Thyroid gland (tissue), 4 donors: Measurements from ENCODE around the gene ACADL. TPM values are rescaled to one million over a fixed set of nuclear protein-coding genes. Genes with fewer than 3 reads are reported as not detected.

Experiments used
- DNase-seq, 2 donors: peaks; one replicate each; pipeline ENCODE4 v3.0.0-alpha.2; 2019
- H3K27ac ChIP-seq, 3 donors: fragments of 200-600 bp; sonication (generic); 1 replicate in 2 of 3; 2 replicates in 1 of 3; pipeline ENCODE4 v1.5.1; 2016 to 2019; ENCODE audit warnings: mild to moderate bottlenecking in 1 of 3, moderate library complexity in 1 of 3
- H3K27me3 ChIP-seq: fragments of 200-600 bp; sonication (generic); one replicate; pipeline ENCODE4 v1.5.1; 2019
- H3K36me3 ChIP-seq, 2 donors: fragments of 200-600 bp; sonication (generic); one replicate each; pipeline ENCODE4 v1.5.1; 2016 to 2019
- H3K4me1 ChIP-seq, 2 donors: fragments of 200-600 bp; sonication (generic); one replicate each; pipeline ENCODE4 v1.5.1; 2017 to 2019
- H3K4me3 ChIP-seq, 3 donors: fragments of 200-600 bp; sonication (generic); replicated peaks in 1 of 3; 1 replicate in 2 of 3; 2 replicates in 1 of 3; pipeline ENCODE4 v1.5.1; 2016; ENCODE audit warnings: mild to moderate bottlenecking in 1 of 3
- H3K9me3 ChIP-seq: fragments of 200-600 bp; sonication (generic); one replicate; pipeline ENCODE4 v1.5.1; 2017
- POLR2A ChIP-seq, 2 donors: fragments of 450-650 bp; IDR thresholded peaks; one replicate each; pipeline ENCODE4 v1.6.1; 2017; ENCODE audit warnings: antibody characterized with exemption in 2 of 2, mild to moderate bottlenecking in 2 of 2, moderate library complexity in 1 of 2
- WGBS, 2 donors: methylation state at CpG; one replicate each; pipeline ENCODE4 v1.1.5; 2017; 5-methylcytosine and 5-hydroxymethylcytosine counted together
- intact Hi-C: fragments of 100-400 bp; cut with DNase I; formaldehyde crosslinking; loops from one replicate; pipeline ENCODE4 v1.15.1; 2023
- total RNA-seq, 4 donors: library from RNA; depleted of rRNA; stranded (reverse); fragments of >200 nt; gene quantifications; one replicate each; pipeline ENCODE4 v1.2.3, GENCODE V29; 2016
- TF ChIP-seq, protein P1 (sequence below), 6 experiments: fragments of 200-600 bp in 3 of 6; fragments of 450-650 bp in 3 of 6; sonication (generic) in 3 of 6; IDR thresholded peaks; one replicate each; pipeline ENCODE4 v1.5.1; 2016 to 2019; ENCODE audit warnings: antibody characterized with exemption in 6 of 6, mild to moderate bottlenecking in 2 of 6, inconsistent platforms in 1 of 6, moderate library complexity in 1 of 6

The ACADL gene
- total RNA-seq, 4 donors from 2014 or later = 72.7 to 133 (median 111) TPM

DNA sequence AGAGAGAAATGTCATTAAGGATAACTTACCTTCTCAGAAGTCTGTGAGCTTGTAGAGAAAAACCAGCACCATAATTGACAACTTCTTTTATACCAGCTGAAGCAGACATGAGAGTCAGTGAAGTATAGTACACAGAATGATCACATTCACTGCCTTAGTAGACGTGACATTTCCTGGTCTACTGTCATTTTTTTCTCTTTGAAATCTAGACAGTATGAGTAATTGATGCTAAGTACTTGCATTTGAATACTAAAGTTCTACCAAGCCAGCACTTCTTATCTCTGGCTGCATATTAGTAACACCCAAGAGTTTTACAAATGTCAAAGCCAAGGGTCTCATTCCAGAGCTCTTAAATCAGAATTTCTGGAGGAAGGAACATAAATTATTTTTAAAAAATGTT lies 25.4 kb upstream of the ACADL start:
- DNase-seq = no peak
- peaks cover 2 to 3% of the 10 kb centered on the region in 2 donors for H3K4me1 ChIP-seq
- no peak for TF ChIP-seq POLR2A (IDR thresholded peaks at IDR 0.05)
- TF ChIP-seq, protein P1, sequence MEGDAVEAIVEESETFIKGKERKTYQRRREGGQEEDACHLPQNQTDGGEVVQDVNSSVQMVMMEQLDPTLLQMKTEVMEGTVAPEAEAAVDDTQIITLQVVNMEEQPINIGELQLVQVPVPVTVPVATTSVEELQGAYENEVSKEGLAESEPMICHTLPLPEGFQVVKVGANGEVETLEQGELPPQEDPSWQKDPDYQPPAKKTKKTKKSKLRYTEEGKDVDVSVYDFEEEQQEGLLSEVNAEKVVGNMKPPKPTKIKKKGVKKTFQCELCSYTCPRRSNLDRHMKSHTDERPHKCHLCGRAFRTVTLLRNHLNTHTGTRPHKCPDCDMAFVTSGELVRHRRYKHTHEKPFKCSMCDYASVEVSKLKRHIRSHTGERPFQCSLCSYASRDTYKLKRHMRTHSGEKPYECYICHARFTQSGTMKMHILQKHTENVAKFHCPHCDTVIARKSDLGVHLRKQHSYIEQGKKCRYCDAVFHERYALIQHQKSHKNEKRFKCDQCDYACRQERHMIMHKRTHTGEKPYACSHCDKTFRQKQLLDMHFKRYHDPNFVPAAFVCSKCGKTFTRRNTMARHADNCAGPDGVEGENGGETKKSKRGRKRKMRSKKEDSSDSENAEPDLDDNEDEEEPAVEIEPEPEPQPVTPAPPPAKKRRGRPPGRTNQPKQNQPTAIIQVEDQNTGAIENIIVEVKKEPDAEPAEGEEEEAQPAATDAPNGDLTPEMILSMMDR (IDR thresholded peaks at IDR 0.05) = no peak
- no peaks in the 10 kb centered on the region for H3K36me3 ChIP-seq
- no peak overlapping the region for H3K4me3 ChIP-seq
- H3K9me3 ChIP-seq = no peaks in the 10 kb centered on the region
- WGBS, 2 donors = 36 to 54% methylated on average over 1 of the region's 1 CpG
- no peak overlapping the region for H3K27ac ChIP-seq
- intact Hi-C loops = no loop called here
- H3K27me3 ChIP-seq = no peaks in the 10 kb centered on the region

DNA sequence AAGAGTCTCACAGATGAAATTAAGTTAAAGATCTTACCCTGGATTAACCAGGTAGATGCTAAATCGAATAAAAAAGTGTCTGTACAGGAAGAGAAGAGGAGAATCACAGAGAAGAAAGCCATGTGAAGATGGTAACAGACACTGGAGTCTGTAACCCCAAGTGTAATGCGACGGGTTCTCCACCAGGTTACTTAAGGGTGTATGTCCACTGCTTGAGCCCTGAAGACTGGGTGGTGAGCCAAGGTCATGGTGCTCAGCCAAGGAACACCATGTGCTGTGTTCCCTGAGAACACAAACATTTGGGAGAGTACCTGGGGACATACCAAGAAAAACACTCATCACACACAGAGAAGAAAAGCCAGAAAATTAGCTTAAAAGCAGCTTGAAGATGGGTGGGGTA lies 8.2 kb upstream of the ACADL start:
- Histone ChIP-seq H3K9me3 (no peaks in the 10 kb centered on the region), H3K27me3 (no peaks in the 10 kb centered on the region), H3K27ac (peak overlapping the region; percentile 54 to 84 (median 63)), H3K36me3 (no peaks in the 10 kb centered on the region), H3K4me3 (no peak overlapping the region), H3K4me1 (peaks cover 19 to 23% of the 10 kb centered on the region in 2 donors)
- TF ChIP-seq, protein P1 (IDR thresholded peaks at IDR 0.05) = peak in 5 of 6 experiments; percentile 20 to 82 (median 50)
- no peak for TF ChIP-seq POLR2A (IDR thresholded peaks at IDR 0.05)
- DNase-seq = peak; percentile 91 to 92
- intact Hi-C loops = no loop called here
- 55 to 70% methylated on average over 3 of the region's 3 CpGs for WGBS, 2 donors

DNA sequence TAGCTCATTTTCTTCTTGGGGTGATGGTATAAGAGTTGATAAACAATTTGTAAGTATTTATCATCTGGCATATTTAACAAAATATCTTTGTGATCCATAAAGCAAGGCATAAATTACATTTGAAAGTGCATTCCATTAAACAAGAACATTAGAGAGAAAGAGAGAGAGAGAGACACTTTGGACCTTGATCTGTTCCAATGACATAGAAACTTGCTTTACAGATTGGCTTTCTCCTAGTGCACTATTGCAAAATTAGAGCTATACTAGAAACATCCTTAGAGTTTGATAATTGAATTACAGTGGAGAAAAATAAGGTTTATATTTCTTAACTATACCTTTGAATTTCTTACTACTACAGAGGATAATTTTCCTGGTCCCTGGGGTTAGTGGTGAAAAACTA lies 5.7 kb upstream of the ACADL start:
- no peak for DNase-seq
- Histone ChIP-seq H3K27me3 (no peaks in the 10 kb centered on the region), H3K27ac (peak overlapping the region in 2 of 3 donors; percentile 23 to 46), H3K9me3 (no peaks in the 10 kb centered on the region), H3K4me1 (peaks cover 26 to 34% of the 10 kb centered on the region in 2 donors), H3K36me3 (no peaks in the 10 kb centered on the region), H3K4me3 (no peak overlapping the region)
- intact Hi-C loops = no loop called here
- TF ChIP-seq POLR2A (IDR thresholded peaks at IDR 0.05) = no peak
- TF ChIP-seq, protein P1 (IDR thresholded peaks at IDR 0.05) = no peak

DNA sequence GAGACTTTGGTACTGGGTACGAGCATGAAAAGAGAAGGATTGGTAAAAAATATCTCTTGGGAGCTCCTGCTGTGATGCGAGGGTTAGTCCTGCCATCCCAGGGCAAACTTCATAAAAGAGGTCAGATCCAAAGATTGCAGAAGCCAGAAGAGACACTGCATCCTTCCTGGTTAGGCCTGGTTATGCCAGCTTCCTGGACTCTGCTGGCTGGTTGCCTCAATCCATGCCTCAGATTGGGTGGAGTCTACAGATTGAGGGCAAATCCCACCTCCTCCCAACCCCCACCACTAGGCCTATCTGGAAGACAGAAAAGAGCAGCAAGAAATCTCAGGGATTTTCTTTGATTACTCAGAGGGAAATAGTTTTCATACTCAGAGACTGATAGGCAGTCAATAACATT lies 5.3 kb upstream of the ACADL start:
- intact Hi-C loops = no loop called here
- TF ChIP-seq, protein P1 (IDR thresholded peaks at IDR 0.05) = no peak
- TF ChIP-seq POLR2A (IDR thresholded peaks at IDR 0.05) = no peak
- no peak overlapping the region for H3K4me3 ChIP-seq
- WGBS, 2 donors = 88 to 94% methylated on average over 2 of the region's 2 CpGs
- peak overlapping the region in 2 of 3 donors; percentile 23 to 46 for H3K27ac ChIP-seq
- peaks cover 30 to 39% of the 10 kb centered on the region in 2 donors for H3K4me1 ChIP-seq
- no peaks in the 10 kb centered on the region for H3K9me3 ChIP-seq
- DNase-seq = no peak
- H3K36me3 ChIP-seq = no peaks in the 10 kb centered on the region
- no peaks in the 10 kb centered on the region for H3K27me3 ChIP-seq

DNA sequence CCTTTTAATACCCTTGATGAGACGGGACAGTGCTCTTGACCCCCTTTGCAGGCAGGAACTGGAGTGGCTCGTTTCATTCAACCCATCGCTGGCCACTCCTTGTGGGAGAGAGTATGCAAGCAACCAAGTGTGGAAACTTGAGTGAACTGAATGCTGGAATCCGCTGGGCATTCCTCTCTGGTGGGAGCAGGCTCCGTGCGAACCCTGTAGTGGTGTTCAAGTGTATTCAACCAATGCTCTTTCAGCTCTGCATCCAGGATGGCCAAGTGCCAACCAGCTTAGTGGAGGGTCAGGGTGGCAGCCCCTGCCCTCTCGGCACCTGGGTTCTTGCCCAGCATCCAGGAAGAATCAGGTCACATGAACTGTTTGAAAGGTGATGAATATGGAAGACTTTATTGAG lies 3.3 kb upstream of the ACADL start:
- Histone ChIP-seq H3K4me3 (no peak overlapping the region), H3K4me1 (peaks cover 26 to 33% of the 10 kb centered on the region in 2 donors), H3K36me3 (no peaks in the 10 kb centered on the region), H3K27ac (peak overlapping the region in 1 of 3 donors; percentile 15), H3K27me3 (no peaks in the 10 kb centered on the region), H3K9me3 (no peaks in the 10 kb centered on the region)
- intact Hi-C loops = no loop called here
- TF ChIP-seq, protein P1 (IDR thresholded peaks at IDR 0.05) = no peak
- TF ChIP-seq POLR2A (IDR thresholded peaks at IDR 0.05) = no peak
- WGBS, 2 donors = 32 to 42% methylated on average over 6 of the region's 7 CpGs
- DNase-seq = peak; percentile 76 to 85
